Hematopoietic multipotent progenitor cell treated with erythropoietin and hydrocortisone succinate and interleukin-3 and kit ligand, for 4 days (in vitro differentiated cells): ENCODE data around the gene ACSBG1.

ENCODE experiments used
- DNase-seq: peaks from one replicate; pipeline ENCODE4 v3.0.0-alpha.2; 2015

The ACSBG1 gene

DNA sequence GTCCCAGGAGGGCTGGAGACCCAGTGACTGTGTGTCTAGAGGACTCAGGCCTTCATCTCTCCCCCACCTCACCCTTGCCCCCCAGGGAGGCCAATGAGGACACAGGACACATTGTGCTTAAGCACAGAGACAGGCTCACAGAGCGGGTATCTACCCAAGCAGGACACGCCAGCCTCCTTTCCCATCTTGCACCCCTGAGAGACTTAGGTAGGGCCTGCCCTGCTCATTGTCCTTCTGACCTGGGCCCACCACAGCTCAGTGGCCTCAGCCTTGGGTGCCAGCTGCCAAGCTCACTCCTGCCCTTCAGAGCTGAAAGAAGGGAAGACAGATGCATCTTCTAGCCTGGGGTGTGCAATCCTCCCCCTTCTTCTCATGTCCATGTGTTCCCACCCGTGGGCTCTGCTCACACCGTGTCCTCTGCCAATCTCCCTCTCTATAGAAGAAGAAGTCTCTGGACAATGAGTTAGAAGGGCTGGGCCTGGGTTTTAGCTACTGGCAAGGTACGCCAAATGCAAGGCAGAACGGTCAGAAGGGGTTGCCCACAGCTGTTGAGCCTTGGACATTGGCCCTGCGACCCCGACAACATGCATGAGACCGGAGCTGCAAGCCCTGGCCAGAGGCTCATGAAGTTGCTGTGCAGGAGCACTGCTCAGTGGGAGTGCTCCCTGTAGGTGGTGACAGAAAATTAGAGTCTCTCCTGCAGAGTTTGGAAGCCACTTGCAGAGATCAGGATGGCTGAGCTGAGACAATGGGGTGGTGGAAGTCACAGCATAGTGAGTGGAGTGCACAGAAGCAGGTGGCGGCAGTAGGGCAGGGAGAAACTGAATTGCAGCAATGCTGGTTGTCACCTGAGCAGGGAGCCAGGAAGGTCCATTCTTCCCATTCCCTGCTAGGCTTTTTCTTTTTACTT is 32.8 kb downstream of the ACSBG1 start:
- DNase-seq, result no peak

DNA sequence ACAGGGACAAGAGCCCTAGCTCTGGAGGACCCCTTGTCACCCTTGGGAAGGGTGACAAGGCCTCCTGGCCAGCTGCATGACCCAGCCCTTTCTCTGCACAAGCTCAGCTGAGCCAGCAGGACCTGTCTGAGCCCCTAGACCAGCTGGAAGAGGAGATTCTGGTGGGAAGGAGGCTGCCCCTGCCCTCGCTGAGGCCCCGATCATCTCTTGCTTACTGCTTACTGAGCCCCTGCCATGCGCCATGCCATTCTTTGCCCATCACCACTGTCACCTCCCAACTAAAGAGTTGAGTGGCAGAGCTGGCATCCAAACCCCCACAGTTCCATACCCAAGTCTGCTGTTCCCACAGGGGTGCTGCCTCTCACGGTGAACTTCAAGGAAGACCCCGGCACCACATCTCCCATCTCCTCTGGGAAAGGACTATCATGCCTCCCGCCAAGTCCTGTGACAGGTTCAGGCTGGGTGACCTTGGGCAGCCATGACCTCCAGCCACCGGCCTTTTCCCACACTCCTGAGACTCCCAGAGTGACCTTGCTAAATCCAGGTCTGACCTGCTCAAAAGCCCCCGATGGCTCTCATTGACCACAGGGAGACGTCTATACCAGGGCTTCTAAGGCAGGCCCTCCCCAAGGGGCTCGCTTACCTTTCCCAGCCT is 34.0 kb downstream of the ACSBG1 start:
- DNase-seq, result no peak

DNA sequence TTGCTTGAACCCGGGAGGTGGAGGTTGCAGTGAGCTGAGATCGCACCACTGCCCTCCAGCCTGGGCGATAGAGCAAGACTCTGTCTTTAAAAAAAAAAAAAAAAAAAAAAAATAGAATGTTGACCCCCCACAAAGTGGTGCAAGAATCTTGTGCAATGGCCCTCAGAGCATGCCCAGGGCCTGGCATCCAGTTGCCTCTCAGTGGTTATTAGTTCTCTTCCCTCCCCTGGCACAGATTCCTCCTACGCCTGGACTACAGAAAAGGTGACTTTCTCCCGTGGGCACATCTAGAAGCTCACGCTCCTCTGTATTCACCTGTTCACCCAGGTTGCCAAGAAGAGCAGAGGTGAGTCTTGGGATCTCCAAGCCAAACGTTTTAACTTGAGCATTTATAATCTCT is 36.7 kb downstream of the ACSBG1 start:
- no peak for DNase-seq

DNA sequence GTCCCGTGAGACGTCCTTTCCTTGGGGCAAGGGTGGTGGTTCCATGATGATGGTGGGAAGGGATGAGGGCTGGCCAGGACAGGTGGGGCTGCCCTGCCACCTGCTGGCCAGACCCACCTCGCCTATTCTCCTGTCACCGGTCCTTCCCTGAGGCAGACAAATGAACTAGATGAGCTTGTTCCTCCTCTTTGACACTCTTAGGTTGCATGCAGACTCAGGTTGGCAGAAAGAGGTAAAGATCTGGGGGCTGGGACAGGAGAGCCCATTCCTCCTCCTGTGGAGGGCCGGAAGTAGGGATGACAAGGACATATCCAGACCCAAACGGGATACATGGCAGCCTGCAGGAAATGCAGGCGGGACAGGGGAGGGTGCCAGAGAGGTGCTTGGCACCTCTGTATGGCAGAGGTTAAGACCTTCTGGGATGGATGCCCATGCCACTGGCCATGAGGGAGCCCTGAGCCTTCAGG is 38.6 kb downstream of the ACSBG1 start:
- DNase-seq, result peak; percentile 68

DNA sequence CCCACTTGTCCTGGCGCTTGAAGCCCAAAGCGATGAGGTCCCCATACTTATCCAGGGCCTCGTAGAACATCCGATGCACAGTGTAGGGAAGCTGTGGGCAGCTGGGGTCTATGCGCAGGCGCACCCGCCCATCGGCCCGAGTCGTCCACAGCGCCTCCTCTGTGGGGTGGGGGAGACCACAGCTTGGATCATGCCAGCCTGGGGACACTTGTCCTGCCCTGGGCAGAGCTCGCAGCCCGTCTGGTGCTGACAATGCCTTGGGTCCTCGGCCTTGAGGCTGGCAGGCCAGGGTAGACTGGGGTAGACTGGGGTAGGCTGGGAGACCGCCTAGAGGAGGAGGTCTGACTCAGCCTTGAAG is 39.8 kb downstream of the ACSBG1 start:
- no peak for DNase-seq

DNA sequence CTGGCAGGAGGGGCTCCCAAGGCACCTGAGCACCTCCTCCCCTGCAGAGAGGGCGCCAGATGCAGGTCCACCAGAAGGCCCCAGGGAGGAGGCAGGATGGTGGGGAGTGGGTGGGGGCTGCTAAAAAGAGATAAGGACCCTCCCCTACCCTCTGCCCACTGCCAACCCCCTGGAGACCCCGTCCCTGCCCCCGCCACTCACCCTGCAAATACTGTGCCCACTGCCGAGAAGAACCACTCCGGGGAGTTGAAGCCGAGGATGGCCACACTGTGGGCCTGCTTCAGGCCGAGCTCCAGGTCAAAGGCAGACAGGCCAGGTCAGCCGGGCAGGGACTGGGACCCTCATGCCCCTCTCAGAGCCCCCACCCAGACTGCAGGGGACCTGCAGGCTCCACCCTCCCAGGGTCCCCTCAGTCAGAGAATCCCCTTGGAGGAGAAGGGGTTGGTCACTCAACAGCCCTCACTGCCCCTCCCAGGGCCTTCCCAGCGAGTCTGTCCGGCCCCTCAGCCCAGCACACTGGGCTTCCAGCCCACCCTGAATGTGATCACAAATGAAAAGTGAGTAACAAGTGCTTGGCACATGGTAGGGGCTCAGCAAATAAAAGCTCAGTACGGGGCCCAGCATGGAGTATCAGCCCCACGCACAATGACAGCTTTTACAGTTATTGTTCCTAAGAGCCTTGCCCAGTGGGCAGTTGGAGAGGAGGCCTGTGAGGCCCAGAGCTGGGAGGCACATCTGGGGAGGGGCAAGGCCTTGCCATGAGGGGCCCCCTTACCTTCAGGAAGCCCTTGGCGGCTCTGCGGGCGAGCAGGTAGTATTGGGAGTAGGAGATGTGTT is 40.4 kb downstream of the ACSBG1 start:
- DNase-seq, result no peak

DNA sequence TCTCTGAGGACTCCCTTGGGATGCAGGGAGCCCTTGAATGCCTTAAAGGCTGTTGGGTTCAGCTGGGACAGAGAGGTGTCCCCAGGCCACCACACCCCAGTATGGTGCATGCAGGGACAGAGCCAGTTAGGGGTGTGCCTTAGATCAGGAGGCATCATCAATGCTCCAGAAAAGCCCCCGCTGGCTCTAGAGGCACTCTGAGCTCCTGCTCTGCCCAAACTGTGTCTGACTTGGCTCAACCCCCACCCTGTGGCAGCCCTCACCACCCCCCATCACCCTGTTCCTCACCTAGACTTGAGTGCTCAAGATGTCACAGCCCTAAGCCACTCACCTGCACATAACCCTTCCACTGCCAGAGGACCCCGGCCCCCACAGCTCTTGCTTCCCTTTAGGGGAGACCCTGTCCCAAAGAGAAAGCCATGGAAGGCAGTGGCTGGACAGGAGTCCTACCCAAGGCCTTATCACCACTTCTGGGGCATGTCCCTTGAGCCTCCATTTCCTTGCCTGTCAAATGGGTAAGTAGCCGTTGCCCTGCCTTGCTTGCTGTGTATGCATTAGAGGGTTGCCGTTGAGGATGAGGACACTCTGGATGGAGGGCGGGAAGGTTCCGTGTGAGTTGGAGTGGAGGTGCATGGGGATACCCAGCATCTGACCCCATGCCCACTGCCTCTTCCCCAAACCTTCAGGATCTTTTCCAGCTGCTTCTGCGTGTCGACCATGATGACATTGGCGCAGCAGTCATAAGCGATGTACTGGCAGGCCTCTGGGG is 41.4 kb downstream of the ACSBG1 start:
- no peak for DNase-seq

DNA sequence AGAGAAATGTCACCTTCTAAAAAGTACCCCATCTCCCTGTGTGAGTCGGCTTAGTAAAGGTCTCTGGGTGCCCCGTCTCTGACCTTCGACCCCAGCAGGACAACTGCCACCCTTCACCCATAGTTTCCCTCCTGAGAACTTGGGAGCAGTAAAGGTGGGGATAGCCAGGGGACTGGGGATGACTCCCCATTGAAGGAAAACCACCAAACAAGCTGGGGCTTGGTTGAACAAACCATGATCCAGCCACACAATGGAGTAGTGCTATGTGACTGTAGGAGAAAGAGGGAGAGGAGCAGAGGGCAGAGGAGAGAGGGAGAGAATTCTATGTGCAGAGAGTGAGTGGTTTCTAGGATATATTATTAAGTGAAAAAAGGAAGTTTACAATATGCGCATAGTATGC is 51.5 kb downstream of the ACSBG1 start:
- no peak for DNase-seq

DNA sequence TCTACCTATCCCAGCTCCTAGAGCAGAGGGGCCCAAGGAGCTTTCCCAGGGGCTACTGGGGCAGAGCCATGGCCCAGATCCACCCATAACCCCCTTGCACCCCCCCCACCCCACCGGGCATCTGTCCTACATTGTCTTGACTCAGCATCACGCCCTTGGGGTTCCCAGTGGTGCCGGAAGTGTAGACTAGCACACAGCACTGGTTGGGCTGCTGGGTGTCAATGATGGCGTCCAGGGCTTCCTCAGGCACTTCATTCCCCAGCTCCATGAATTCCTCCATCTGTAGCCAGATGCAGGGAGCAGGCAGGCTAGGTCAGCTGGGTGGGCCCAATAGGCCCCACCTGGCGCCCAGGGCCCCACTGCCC is 52.0 kb downstream of the ACSBG1 start:
- no peak for DNase-seq

DNA sequence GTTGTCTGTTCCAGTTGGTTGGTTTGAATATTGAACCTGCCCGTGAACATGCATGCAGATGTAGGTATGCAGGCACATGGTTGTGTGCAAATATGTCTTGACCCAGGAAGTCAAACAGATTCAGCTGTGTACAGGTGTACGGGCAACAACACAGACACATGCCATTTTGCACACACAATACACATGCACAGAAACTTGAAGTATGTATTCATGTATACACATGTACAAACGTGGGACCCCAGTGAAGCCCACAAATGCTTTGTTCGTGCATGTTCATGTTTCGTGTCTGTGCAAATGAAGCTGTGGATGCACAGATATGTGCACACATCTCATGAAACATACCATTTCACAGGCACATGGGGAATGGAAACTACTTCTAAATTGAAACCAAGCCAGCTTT is 54.5 kb downstream of the ACSBG1 start:
- DNase-seq, result no peak

DNA sequence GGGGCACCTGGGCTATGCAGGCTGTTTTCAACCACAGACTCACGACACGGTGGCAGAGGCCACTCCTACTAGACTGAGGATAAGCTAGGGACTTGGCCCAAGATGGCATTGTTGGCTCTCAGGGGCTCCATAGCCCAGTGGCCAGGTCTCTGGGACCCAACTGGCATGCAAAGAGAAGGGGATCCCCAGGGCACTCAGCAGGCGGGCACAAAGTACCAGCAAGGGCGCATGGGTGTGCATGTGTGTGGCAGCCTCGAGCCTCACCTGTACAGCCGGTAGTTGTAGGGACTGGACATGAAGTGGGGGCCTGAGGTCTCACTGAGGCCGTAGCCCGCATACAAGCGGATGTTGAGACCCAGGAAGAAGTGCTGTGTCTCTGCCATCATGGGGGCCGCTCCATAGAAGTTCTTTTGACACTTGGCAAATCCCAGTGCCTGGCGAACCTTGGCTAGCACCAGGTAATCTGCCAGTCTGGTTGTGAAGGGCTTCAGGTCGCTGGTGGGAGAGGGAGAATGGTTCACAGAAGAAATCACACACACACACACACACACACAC is 55.0 kb downstream of the ACSBG1 start:
- DNase-seq, result no peak

DNA sequence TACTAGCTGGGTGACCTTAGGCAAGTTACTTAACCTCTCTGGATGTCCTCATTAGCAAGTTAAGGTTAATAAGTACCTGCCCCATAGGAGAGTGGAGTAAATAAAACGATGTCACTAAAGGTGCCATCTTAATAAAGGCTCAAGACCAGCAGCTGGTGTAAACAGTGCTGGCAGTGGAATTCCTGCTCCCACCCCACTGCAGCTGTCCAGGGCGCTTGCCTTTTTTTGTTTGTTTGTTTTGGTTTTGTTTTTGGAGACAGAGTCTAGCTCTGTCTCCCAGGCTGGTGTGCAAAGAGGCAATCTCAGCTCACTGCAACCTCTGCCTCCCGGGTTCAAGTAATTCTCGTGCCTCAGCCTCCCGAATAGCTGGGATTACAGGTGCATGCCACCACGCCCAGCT is 56.3 kb downstream of the ACSBG1 start:
- DNase-seq, result no peak

DNA sequence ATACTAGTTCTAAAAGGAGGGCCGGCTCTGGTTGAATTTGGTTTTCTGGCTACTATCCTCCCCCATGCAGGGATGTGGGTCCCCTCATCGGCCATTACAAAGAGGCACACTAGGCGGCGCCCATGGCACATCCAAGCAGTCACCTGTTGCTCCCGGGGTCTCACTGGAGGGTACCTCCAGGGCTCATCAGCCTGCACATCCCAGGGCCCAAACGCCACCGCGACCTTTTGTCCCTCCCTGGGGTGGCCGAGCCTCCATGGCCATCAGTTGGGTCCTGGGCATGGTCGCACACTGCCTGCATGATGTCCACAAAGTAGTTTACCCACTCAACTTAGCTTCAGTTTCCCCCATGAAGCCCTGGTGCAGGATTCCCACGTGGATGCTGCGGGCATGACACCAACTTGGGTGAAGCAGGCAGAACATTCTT is 56.9 kb downstream of the ACSBG1 start:
- DNase-seq, result peak; percentile 63

DNA sequence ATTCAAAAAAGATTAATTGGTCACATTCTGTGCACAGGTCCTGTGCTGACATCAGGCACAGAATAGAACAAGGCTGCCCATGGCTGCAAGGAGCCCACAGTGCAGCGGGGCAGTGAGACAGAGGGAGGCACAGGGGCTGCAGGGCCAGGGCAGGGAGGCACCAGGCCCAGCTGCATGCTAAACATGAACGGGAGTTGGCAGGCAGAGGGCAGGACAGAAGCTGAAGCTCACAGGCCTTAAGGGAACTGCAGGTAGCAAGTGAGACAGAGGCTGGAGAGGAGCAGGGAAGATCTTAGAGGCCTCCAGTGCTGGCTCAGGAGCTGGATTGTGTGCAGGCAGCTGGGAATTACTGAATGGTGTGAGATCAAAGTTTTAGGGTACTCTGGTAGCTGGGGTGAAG is 59.0 kb downstream of the ACSBG1 start:
- no peak for DNase-seq

DNA sequence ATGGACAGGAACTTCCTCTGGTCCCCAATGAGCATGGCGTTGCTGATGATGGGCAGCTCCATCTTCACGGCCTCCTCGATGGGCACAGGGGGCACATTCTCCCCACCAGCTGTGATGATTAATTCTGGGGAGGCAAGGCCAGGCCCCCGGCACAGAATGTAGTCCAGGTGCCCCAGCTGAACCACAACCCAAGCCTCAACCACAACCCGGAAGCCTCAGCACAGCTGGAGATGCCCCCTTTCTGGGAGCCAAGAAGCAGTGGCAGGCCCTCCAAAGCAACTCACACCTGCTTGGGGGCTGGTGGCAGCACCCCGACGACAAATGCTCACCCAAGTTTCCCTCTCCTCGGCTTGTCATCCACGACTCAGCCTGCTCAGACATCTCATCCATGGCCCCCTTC is 60.0 kb downstream of the ACSBG1 start:
- peak; percentile 71 for DNase-seq

DNA sequence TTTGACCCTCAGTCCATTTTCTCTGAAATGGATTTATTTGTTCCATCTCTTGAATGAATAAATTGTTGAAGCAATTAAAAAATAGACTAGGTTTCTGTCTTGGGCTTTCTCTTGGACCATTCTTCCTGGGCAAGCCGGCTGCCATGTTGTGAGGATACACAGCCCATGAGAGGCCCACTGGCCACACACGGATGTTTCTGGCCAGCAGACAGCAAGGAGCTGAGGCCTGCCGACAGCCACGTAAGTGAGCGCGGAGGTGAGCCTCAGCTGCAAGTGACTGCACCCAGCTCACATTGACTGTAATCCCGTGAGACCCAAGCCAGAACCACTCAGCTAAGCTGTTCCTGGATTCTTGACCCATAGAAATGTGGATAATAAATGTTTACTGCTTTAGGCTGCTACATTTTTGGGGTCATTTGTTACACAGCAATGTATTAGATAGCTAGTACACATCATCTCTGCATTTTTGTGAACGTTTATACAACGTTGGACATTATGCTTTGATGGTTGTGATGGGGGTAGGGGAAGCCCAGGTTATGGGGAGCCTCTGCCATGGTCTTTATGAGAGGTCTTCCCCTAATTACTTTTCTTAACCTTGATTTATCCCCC is 62.4 kb downstream of the ACSBG1 start:
- no peak for DNase-seq

DNA sequence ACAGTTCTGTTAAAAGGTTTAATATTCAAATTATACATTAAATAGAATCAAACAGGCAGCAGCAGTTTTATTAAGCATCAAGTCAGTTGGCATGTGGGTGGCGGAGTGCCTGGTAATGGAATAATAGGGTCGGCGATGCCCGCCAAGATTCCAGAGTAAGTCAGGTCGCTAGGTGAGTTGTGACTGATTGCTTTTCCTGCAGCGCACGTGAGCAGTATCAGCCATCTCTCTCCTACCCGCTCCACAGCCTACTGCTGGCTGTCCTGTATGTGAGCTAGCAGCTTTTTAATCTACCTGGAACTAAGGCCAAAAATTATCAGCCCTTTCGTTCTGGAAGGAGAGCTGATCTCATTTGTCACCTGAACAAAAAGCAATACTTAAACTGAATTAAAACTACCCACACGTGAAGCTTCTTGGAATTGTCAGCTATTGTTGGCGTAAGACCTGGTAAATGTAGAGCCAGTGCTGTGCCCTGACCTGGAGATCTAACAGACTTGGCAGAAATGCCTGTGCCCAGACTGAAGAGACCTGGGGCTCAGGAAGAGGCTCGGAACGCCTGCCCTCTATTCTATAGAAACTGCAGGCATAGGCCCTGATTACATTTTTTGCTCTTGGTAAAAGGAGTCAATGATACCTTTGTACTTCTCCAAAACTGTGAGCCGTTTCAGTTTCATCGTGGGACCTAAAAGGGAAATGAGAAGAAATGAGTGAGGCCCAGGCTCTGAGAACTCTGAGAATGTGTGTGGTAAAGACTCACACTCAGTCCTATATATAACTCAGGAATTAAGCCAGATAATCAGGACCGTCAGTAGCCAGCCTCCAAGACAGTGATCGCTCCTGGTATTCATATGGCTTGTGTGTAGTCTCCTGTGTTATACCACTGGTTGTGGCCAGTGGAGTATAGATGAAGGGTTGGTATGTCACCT is 63.3 kb downstream of the ACSBG1 start:
- no peak for DNase-seq

DNA sequence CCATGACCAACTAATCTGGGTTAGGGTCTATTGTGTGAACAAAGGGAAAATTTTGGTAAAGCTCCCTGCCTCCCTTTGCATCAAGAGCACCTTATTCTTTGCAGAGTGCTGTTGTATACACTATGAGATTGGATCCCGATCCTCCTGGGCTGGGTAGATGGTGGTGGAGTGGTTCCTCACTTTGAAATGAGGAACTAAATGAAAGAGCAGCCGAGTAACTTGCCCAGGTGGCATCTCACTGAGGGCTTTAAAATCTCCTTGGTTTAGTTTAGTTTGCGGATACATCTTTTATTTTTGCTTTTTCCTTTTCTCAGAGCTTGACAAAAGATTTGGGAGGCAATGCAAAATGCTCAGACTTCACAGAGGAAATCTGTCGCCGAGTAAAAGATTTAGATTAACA is 65.8 kb downstream of the ACSBG1 start:
- DNase-seq, result peak; percentile 49

DNA sequence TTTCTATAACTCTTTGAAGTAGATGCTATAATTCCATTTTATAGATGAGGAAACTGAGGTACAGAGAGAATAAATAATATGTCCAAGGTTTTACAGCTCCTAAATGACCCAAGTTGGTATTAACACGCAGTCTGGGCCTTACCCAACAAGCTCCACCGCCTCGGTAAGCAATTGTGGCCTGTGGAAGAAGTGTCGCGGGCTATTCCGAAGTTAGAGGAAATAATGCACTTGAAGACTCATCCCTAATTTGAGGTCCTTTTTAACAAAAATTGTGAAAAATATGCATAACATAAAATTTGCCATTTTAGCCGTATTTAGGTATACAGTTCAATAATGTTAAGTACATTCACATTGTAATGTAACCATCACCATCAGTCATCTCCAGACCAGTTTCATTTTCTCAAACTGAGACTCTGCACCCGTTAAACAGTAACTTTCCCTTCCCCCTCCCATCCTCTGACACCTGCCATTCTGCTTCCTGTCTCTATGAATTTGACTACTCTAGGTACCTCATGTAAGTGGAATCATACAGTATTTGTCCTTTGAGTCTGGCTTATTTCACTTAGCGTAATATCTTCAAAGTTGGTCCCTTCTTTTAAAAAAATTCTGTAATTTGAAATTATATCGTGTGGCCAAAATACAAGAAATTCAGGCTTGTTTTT is 67.0 kb downstream of the ACSBG1 start:
- no peak for DNase-seq

DNA sequence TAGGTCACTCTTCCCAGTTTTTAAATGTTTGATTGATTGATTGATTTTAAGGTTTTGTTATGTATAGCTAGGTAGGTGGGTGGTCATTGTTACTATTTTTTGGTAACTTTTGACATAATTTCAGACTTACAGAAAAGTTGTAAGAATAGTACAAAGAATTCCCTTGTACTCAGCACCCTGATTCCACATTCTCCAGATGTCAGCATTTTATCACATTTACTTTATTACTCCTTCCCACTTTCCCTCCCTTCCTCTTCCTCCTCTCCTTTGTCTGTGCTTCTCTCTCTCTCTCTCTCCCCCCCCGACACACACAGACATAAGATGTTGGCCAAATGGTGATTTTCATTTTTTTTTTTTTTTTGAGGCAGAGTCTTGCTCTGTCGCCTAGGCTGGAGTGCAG is 70.4 kb downstream of the ACSBG1 start:
- no peak for DNase-seq
